Measurements from ENCODE around the gene ANKRD13B. TPM values are rescaled to one million over a fixed set of nuclear protein-coding genes. Genes with fewer than 3 reads are reported as not detected.

The ANKRD13B gene
- total and polyA plus RNA-seq, 9 donors, result 3.6 to 23.4 (median 12.0) TPM

DNA sequence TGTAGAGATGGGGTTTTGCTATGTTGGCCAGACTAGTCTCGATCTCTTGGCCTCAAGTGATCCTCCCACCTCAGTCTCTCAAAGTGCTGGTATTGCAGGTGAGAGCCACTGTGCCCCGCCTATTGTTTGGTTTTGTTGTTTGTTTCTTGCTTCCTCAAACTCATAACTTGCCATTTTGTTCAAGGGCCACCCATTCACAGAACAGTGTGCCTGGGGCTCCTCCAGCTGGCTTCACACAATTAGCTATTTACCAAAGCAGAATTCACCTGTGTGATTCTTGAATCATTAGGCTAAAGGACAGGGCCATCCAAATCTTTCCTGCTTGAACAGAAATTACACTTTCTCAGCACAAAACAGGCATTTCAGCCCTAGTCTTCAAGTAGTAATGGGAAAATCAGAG is 33.3 kb upstream of the ANKRD13B start:
- TF ChIP-seq POLR2A (IDR thresholded peaks at IDR 0.05) (no peak), EP300 (IDR thresholded peaks at IDR 0.05) (no peak)
- TF ChIP-seq, protein P1, sequence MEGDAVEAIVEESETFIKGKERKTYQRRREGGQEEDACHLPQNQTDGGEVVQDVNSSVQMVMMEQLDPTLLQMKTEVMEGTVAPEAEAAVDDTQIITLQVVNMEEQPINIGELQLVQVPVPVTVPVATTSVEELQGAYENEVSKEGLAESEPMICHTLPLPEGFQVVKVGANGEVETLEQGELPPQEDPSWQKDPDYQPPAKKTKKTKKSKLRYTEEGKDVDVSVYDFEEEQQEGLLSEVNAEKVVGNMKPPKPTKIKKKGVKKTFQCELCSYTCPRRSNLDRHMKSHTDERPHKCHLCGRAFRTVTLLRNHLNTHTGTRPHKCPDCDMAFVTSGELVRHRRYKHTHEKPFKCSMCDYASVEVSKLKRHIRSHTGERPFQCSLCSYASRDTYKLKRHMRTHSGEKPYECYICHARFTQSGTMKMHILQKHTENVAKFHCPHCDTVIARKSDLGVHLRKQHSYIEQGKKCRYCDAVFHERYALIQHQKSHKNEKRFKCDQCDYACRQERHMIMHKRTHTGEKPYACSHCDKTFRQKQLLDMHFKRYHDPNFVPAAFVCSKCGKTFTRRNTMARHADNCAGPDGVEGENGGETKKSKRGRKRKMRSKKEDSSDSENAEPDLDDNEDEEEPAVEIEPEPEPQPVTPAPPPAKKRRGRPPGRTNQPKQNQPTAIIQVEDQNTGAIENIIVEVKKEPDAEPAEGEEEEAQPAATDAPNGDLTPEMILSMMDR (IDR thresholded peaks at IDR 0.05), result no peak
- Histone ChIP-seq H3K36me3 (no peaks in the 10 kb centered on the region), H3K27ac (no peak overlapping the region), H3K9me3 (no peaks in the 10 kb centered on the region), H3K27me3 (no peaks in the 10 kb centered on the region), H3K4me1 (ENCODE audit: insufficient read depth) (no peaks in the 10 kb centered on the region), H3K4me3 (no peak overlapping the region)
- 91 to 96% (median 94%) methylated on average over 2 of the region's 2 CpGs for WGBS, 3 donors
- intact Hi-C loops (cut with DNase I), result no loop called here
- DNase-seq, result no peak

GRCh38 chr17:29560316-29560715 is 32.6 kb upstream of the ANKRD13B start:
- no peak overlapping the region for H3K4me3 ChIP-seq
- WGBS, 3 donors, result 39 to 46% (median 44%) methylated on average over 6 of the region's 6 CpGs
- H3K36me3 ChIP-seq, result no peaks in the 10 kb centered on the region
- no peaks in the 10 kb centered on the region for H3K9me3 ChIP-seq
- no peaks in the 10 kb centered on the region for H3K27me3 ChIP-seq
- DNase-seq, result no peak
- intact Hi-C loops (cut with DNase I), result no loop called here
- no peak overlapping the region for H3K27ac ChIP-seq
- H3K4me1 ChIP-seq (ENCODE audit: insufficient read depth), result no peaks in the 10 kb centered on the region
- TF ChIP-seq EP300 (IDR thresholded peaks at IDR 0.05), result no peak
- no peak for TF ChIP-seq POLR2A (IDR thresholded peaks at IDR 0.05)

DNA sequence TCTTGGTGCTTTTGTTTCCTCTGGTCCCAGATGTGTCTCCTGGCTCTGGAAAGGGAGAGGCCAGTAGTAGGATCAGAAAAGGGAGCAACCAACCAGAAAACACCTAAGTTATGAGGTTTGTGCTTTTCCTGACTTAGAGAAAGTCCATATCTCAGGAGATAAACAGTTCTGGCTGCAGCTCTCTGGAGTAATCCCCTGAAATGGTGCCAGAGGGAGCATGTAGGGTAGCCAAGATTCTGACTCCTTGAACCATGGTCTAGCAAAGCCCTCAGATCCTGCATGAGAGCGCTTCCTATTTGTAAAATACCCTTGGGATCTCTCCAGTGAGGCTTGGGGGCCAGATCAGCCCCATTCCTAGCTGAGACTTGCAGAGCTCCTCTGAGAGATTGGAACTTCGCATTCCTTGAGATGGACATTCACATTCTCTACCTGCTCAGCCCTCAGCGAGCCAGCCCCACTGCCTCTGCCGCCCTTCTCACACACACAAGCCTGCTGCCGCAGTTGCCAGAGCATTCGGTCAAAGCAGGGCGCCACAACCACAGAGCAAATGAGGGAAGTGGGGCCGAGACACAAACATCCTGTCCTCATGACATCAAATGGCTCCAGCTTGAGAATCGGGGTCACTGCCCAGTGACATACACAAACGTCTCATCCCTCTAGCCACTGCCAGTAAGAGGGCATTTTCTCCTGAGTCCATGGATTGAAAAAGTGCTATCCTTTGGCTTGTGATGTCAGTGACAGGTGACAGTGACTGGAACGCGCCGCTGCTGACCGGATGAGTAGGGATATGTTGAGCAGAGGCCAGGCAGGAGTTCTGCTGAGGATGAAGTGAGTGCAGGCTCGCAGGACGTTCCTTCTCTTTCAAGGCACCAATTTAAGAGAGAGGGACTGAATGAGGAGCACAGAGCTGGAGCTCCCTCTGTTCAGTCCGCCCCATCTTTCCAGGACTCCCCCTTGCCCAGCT is 31.1 kb upstream of the ANKRD13B start:
- Histone ChIP-seq H3K4me1 (ENCODE audit: insufficient read depth) (peaks cover 4% of the 10 kb centered on the region), H3K27ac (no peak overlapping the region), H3K4me3 (no peak overlapping the region), H3K36me3 (no peaks in the 10 kb centered on the region), H3K27me3 (no peaks in the 10 kb centered on the region), H3K9me3 (no peaks in the 10 kb centered on the region)
- intact Hi-C loops (cut with DNase I), result no loop called here
- TF ChIP-seq, protein P1 (IDR thresholded peaks at IDR 0.05), result no peak
- TF ChIP-seq EP300 (IDR thresholded peaks at IDR 0.05) (no peak), POLR2A (IDR thresholded peaks at IDR 0.05) (no peak)
- DNase-seq, result no peak
- 87 to 90% (median 89%) methylated on average over 17 of the region's 17 CpGs for WGBS, 3 donors

DNA sequence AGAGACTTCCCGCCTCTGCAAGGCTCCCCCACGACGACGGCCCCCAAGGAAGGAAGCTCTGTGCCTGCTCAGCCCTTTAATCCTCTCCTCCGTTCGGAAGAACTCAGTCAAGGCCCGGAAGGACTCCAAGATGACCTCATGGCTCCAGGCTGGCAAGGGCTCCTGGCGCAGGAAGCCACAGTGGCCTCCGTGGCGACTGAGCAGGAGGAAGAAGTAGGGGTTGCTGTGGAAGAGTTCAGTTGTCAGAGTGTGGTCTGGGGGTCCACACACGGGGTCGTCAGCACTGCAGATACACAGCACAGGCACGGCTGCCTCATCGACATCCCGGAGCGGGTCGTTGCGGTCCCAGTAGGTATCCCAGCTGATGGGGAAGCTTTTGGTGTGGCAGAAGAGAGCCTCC is 30.3 kb upstream of the ANKRD13B start:
- DNase-seq, result no peak
- no peaks in the 10 kb centered on the region for H3K36me3 ChIP-seq
- intact Hi-C loops (cut with DNase I), result no loop called here
- WGBS, 3 donors, result 89 to 93% (median 90%) methylated on average over 18 of the region's 18 CpGs
- no peaks in the 10 kb centered on the region for H3K27me3 ChIP-seq
- no peak for TF ChIP-seq EP300 (IDR thresholded peaks at IDR 0.05)
- TF ChIP-seq, protein P1 (IDR thresholded peaks at IDR 0.05), result no peak
- no peak for TF ChIP-seq POLR2A (IDR thresholded peaks at IDR 0.05)
- H3K9me3 ChIP-seq, result no peaks in the 10 kb centered on the region
- peaks cover 4% of the 10 kb centered on the region for H3K4me1 ChIP-seq (ENCODE audit: insufficient read depth)
- H3K27ac ChIP-seq, result no peak overlapping the region
- no peak overlapping the region for H3K4me3 ChIP-seq

DNA sequence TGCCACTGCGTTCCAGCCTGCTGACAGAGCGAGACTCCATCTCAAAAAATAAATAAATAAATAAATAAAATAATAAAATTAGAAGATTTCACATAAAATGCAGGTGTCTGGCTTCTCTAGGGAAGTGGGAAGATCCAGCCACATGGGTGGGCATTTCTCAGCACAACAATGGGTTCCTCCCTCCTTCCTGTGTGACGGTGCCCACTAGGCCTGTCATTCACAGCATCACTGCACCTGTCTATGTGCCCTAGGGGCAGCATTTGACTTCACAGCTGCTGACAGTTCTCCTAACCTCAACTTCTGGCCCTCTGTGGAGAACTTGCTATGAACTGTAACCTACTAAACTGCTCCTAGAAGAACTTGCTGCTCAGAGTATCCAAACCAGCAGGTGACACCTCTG is 29.1 kb upstream of the ANKRD13B start:
- Histone ChIP-seq H3K4me3 (no peak overlapping the region), H3K4me1 (ENCODE audit: insufficient read depth) (peaks cover 4% of the 10 kb centered on the region), H3K9me3 (no peaks in the 10 kb centered on the region), H3K36me3 (no peaks in the 10 kb centered on the region), H3K27me3 (no peaks in the 10 kb centered on the region), H3K27ac (no peak overlapping the region)
- intact Hi-C loops (cut with DNase I), result no loop called here
- 96 to 97% (median 97%) methylated on average over 3 of the region's 3 CpGs for WGBS, 3 donors
- no peak for DNase-seq
- TF ChIP-seq, protein P1 (IDR thresholded peaks at IDR 0.05), result no peak
- TF ChIP-seq EP300 (IDR thresholded peaks at IDR 0.05), result no peak
- no peak for TF ChIP-seq POLR2A (IDR thresholded peaks at IDR 0.05)
